Fibroblast of the conjunctiva (primary cell): ENCODE results near the gene PTRH1.
A peak's percentile ranks its signal among the peaks of the same experiment; 100 is the strongest.
"Not testable (repeated sequence)": the region's sequence is repeated elsewhere in the genome, so short reads cannot be mapped to it uniquely, and the experiment has no call there.

Experiments
- DNase-seq: peaks from one replicate; pipeline ENCODE4 v3.0.0-alpha.2; 2010; ENCODE audit warnings: low read depth

The PTRH1 gene, protein sequence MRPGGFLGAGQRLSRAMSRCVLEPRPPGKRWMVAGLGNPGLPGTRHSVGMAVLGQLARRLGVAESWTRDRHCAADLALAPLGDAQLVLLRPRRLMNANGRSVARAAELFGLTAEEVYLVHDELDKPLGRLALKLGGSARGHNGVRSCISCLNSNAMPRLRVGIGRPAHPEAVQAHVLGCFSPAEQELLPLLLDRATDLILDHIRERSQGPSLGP

DNA sequence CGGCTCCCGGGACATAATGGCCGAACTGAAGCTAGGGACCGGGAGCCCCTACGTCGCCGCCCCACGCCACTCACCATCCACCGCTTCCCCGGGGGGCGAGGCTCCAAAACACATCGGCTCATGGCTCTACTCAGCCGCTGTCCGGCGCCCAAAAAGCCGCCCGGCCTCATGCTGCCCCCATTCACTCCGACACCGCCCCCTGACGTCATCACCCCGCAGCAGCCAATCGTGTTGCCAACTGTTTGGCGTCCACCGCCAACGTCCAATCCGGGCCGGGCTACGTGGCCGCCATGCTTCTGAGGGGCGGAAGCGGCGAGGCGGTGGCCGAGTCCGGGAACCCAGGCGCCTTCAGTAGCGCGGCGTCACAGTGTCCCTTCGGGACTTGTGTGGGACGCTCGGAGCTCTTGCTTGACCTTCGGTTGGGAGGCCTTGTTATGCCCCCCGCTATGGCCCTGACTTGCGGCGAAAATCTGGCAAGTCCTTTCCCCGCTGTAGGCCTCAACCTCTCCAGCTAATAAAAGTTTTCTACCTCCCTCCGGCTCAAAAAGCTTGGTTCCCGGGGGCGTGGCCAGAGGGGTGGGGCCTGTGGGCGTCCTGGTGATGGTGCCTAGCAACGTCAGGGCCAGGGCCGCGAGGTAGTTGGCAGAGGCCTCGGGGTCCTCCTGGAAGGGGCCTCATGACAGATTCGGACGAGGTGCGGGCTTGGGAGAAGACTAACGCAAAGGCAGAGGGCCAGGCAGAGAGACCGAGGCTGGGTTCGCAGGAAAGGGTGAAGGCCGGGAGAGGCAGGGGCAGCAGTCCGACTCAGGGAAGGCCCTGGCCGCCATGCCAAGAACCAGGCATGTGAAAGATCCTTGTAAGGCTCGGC lies at the start of gene PTRH1, which contains the start of gene TTC16:
Gene PTRH1 (minus strand): TSS at position 194 of the 868 bp plus-strand sequence. CDS start 24 bp downstream, at position 170.
Gene TTC16 (plus strand): TSS at position 610 of the 868 bp plus-strand sequence. CDS start 67 bp downstream, at position 677.
- peak; percentile 87 for DNase-seq

DNA sequence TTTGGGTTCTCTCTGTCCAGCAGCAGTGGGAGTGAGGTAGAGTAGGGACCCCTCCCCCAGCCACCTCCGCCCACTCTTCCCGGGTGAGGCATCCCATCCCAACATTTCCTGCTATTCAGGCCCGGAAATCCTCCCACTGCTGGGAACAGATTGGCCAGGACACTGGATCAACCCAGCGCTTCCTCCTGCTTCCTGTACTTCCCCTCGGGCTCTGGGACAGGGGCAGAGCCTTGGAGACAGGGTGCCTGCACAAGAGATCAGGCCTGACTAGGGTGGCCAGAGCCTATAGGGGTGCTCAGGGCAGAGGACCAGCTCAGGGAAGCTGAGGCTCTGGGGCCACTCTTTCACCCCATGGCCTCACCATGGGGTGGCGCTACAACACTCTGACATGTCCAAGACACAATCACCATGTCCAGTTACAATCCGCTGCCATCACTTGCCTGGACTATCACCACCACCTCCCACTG lies 48.5 kb upstream of the PTRH1 start:
- DNase-seq: no peak

DNA sequence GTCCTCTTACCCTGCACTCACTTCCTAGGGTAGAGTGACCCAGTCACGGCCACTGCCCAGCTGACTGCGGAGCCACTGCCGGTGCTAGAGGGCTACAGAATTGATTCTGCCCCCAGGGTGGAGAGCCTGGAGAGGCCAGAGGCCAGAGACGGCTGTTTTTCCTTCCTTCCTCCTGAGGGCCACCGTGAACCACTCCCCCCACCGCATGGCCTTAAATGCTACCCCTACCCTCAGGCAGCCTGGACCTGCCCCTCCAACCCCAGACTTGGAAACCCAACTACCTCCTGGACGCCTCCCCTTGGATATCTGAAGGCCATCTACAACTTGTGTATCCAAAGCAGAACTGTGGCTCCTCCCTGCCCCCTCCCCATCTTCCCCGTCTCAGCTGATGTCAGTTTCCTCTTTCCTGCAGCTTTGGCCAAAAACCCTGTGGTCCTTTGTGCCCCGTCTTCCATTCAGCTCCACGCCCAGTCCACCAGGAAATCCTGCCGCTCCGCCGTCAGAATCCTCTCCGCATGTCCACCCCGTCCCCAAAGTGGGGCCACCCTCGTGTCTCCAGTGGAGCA lies 46.7 kb upstream of the PTRH1 start:
- DNase-seq: no peak

- no peak for DNase-seq
Measured at GRCh38 chr9:127761491-127761956, 46.1 kb upstream of the PTRH1 start.

DNA sequence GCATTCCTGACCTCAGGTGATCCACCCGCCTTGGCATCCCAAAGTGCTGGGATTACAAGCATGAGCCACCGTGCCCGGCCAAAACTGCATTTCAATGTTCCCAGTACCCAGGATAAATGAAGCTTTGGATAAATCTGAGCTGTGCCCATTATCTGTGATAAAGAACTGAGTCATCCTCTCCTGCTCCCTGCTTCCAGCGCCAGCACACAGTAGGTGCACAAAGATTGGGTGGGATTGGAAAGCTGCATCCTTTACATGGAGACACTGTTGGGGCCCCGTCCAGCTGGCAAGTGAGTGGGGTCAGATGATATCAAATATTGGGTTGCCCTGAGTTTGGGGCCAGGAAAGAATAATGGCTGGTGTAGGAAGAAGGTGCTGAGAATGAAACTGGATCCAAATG lies 45.6 kb upstream of the PTRH1 start:
- DNase-seq: no peak

DNA sequence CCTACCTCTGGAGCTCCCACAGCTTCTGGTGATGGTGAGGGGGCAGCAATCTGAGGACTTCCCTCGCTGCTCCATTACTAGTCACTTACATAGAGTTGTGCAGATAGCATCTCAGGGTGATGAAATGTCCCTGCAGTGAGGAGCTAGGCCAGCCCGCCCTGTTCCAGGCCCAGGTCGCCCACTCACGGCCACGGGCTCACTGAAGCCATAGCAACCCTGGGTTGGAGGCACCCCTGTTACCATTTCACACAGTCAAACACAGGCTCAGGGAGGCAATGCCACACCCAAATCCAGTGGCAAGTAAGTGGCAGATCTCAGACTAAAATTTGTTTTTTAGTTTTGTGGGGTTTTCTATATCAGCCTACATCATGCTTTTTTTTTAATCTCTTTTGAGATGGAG lies 43.4 kb upstream of the PTRH1 start:
- DNase-seq: no peak

- DNase-seq: not testable (repeated sequence)
Measured at GRCh38 chr9:127756776-127757175, 41.3 kb upstream of the PTRH1 start.

- DNase-seq: no peak
Measured at GRCh38 chr9:127756233-127756632, 40.8 kb upstream of the PTRH1 start.

- no peak for DNase-seq
Measured at GRCh38 chr9:127755061-127756060, 39.9 kb upstream of the PTRH1 start.

DNA sequence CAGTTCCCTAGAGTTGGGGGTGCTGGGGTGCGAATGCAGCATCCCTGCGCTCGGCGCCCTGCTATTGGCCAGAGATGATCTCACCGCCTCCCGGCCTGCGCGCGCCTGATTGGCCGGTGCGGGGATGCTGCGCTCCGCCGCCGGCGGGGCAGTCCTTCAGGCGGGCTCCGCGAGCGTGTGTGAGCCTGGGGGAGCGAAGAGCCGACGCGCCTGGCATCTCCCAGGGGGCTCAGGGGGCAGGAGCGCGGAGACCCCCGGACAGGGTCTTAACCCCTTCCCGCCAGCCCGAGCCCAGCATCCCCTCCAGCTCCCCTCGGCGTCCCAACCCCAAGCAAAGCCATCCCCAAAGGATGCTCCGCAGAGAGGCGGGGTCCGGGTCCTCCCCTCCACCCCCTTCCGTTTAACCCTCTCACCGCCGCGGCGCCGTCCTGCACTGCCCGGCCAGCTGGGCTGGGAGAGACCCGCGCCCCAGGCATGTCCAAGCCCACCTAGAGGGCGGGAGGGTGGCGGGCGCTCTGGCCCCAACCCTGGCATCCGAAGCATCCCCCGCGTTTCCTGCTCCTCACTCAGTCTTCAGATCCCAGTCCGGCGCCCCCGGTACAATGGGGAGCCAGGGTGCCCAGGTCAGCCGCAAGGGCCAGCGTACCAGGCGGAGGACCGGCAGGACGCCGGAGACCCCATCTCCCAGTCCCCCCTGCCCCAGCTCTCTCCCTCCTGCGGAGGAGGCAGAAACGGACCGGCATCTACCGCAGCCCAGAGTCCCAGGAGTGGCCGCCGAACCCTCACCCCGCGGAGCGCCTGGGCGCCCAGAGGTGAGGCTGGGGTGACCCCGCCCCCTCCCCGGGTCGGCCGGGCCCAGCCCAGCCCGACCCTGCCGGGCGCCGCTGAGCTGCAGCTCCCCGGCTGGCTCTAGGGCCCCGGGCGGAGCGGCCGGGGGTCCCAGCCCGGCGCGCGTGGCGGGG lies 38.9 kb upstream of the PTRH1 start:
- DNase-seq: no peak

DNA sequence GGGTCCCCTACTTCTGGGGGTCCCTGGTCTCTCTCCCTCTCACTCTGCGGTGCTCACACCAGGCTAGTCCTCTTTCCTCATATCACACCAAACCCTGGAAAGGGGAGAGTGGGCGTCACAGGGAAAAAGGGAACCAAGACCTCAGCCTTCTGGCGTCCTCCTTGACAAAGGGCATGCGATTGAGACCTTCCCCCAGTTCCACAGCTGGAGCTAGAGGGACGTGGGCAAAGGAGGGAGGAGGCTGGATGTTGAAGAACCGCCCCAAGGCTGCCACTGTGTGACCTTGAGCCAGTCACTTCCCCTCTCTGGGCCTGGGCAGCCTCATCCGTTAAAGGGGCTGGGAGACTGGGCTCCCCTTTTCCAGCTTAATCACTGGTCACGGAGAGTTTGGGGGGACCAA lies 38.2 kb upstream of the PTRH1 start:
- no peak for DNase-seq

DNA sequence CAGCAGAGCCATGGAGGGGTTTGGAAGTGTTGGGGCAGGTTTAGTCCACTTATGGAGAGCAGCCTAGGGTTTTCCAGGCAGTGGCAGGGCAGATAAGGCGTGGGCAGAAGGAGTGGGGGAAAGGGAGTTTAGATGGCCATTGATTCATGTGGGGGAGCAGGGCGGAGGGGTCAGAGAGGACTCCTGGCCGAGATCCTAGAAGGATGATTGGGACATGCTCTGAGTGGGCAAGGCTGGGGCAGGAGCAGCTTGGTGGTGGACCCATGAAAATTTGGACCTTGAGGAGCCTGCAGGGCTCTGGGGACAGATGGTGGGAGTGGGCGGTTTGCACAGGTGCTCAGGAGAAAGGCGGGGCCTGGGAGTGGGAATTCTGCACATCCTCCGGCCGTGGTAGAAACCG lies 37.7 kb upstream of the PTRH1 start:
- no peak for DNase-seq

- no peak for DNase-seq
Measured at GRCh38 chr9:127751269-127752054, 36.0 kb upstream of the PTRH1 start.

DNA sequence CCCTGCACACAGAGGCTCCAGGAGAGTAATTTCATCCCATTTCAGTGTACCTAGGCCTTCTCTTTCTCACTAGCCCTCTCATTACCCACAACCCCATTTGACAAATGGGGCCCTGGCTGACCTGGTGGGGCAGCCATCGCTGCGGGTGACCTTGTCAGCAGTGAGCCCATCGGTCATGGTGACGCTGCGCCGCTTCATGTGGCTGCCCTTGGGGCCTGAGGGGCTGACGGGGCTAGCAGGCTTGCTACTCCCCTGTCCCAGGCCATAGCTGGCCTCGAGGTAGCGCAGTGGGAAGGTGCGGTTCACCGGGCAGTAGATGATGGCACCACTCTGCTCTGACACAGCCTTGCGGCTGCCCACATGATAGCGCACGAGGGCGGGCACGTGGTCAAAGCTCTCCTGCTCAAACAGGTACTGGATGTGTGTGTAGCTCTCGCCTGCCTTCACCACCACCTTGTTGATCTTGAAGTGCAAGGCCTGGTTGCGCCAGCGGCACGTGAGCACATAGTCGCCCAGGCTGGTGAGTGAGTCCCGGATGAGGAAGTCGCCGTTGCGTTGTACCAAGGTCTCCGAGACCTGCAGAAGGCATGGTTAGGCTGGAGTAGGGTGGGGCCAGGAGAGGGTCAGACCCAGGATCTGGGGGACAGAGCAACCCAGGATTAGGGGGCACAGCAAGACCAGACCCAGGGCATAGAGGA lies 33.8 kb upstream of the PTRH1 start:
- DNase-seq: no peak

- no peak for DNase-seq
Measured at GRCh38 chr9:127746959-127747569, 31.6 kb upstream of the PTRH1 start.

DNA sequence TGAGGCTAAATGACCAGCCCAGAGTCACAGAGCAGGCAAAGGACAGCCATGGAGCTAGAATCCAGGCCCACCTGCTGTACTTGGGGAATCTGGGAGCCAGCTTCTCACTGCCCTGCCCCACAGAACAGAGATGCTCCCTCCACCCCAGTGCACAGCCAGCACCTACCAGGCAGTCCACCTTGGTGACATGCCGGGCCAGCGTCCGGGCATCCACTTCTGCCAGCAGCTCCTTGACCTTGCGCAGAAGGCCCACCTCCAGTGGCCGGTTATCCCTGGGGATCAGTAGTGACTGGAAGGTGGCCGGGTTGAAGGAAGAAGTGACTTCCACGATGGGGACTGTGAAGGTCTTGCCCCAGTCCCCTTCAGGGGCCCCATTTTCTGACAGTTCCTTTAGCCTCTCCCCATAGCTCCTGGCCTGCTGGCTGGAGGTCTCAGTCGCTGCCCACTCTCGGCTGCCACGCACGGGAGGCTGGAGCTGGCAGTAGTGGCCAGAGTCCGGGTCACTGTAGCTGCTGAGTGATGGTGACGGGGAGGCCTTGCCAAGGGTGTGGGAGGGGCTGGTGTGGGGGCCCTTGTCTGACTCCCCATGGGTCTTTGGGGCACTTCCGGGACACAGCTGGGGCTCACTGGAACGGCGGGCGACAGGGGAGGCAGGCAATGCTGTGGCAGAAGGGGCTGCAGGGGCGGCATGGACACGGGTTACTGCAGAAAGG lies 29.1 kb upstream of the PTRH1 start:
- no peak for DNase-seq

DNA sequence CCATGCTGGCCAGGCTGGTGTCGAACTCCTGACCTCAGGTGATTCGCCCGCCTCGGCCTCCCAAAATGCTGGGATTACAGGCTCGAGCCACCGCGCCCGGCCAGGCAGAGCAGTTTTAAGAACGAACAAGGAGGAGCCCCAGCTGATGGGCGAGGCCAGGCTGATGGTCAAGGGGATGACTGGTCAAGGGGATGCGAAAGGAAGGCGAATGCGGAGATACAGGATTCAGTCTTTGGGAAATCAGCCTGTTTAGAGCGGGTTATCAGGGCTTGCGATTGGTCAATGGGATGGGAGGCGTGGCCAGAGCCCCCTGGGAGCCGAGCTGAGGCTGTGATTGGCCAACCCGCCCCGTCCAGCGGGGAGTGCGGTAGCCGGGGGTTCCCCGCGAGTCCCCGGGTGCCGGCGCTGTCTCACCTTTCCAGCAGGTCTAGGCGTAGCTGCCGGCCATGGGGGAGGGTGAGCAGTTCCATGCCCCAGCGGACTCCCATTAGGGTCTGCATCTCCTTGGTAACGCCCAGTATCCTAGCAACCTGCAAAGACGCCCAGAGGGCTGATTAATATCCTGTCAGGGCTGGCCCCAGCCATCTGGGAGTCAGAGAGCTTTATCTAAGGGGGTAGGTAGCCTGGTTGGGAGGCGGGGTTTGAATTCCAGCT lies 27.1 kb upstream of the PTRH1 start:
- peak; percentile 77 for DNase-seq
